GM12878 (cell line): Measurements from ENCODE around the gene IGFBP3. TPM values are rescaled to one million over a fixed set of nuclear protein-coding genes. Genes with fewer than 3 reads are reported as not detected.

Experiments
- ATAC-seq: fragments of 200-7000 bp; cut with Tn5 transposase; 3 replicates; pipeline ENCODE4 v1.9.1; 2020; ENCODE audit warnings: mild to moderate bottlenecking, moderate library complexity
- BruUV-seq: library from RNA; stranded (reverse); fragments of 400-500 nt; replicated peaks from 2 replicates; lab custom pipeline; 2021; lab: Mats Ljungman, UMichigan
- CTCF ChIA-PET: fragments of 300-600 bp; sonication (Branson Sonifier 250); formaldehyde crosslinking; extraction: SDS; loops from one replicate; lab custom pipeline; 2021; ENCODE audit warnings: inconsistent platforms; lab: Yijun Ruan, JAX
- POLR2A ChIA-PET: fragments of 350-600 bp; formaldehyde crosslinking; extraction: SDS; loops from one replicate; lab custom pipeline; 2021; ENCODE audit warnings: inconsistent platforms; lab: Charles Lee
- RAD21 ChIA-PET: fragments of 300-600 bp; sonication (Branson Sonifier 250); formaldehyde crosslinking; loops from one replicate; lab custom pipeline; 2023; ENCODE audit warnings: antibody characterized with exemption; ENCODE audit not compliant: unreplicated experiment; lab: Charles Lee
- SMC1A ChIA-PET: fragments of 300-600 bp; sonication (Branson Sonifier 250); formaldehyde crosslinking; loops from one replicate; lab custom pipeline; 2023; ENCODE audit not compliant: unreplicated experiment, uncharacterized antibody; lab: Charles Lee
- DNase-seq: peaks from one replicate; pipeline ENCODE4 v3.0.0-alpha.2; 2011; ENCODE audit warnings: low read depth, low spot score
- FAIRE-seq: peaks from 3 replicates; lab custom pipeline; 2011; peaks lifted over from hg19 to GRCh38; lab: Jason Lieb, UNC
- H2AFZ ChIP-seq: 2 replicates; pipeline ENCODE4 v1.6.0; 2011; ENCODE audit warnings: low read depth, low read length, control low read depth; ENCODE audit not compliant: control insufficient read depth
- H3K27ac ChIP-seq: 2 replicates; pipeline ENCODE4 v1.5.1; 2011; ENCODE audit warnings: control low read depth; ENCODE audit not compliant: control insufficient read depth, insufficient read depth
- H3K27me3 ChIP-seq, 2 experiments: replicated peaks in 1 of 2; 2 replicates each; pipeline versions ENCODE4 v1.6.0 to v1.6.1; 2011; ENCODE audit warnings: low read length in 1 of 2; ENCODE audit not compliant: control insufficient read depth in 2 of 2, insufficient read depth in 2 of 2
- H3K36me3 ChIP-seq, 2 experiments: 2 replicates each; pipeline ENCODE4 v1.5.1; 2011; ENCODE audit warnings: low read length in 1 of 2; ENCODE audit not compliant: control insufficient read depth in 2 of 2, insufficient read depth in 2 of 2
- H3K4me1 ChIP-seq: 2 replicates; pipeline ENCODE4 v1.6.1; 2011; ENCODE audit warnings: mild to moderate bottlenecking, low read length, moderate library complexity, mixed read lengths; ENCODE audit not compliant: control insufficient read depth, insufficient read depth
- H3K4me2 ChIP-seq: 2 replicates; pipeline ENCODE4 v1.6.0; 2011; ENCODE audit warnings: control low read depth; ENCODE audit not compliant: control insufficient read depth, insufficient read depth
- H3K4me3 ChIP-seq: fragments of 200-600 bp; sonication (generic); 2 replicates; pipeline ENCODE4 v1.5.1; 2016
- H3K79me2 ChIP-seq: 2 replicates; pipeline ENCODE4 v1.6.0; 2011; ENCODE audit warnings: low read length; ENCODE audit not compliant: control insufficient read depth, insufficient read depth
- H3K9ac ChIP-seq: 2 replicates; pipeline ENCODE4 v1.8.0; 2011; ENCODE audit warnings: low read length, control low read depth, mixed read lengths; ENCODE audit not compliant: control insufficient read depth, insufficient read depth
- H3K9me3 ChIP-seq: replicated peaks from 3 replicates; pipeline ENCODE4 v1.5.1; 2011; ENCODE audit warnings: mild to moderate bottlenecking, low read length; ENCODE audit not compliant: control insufficient read depth, insufficient read depth
- H4K20me1 ChIP-seq: 2 replicates; pipeline ENCODE4 v1.6.0; 2011; ENCODE audit not compliant: control insufficient read depth, insufficient read depth
- ELK1 ChIP-seq: IDR thresholded peaks from 2 replicates; pipeline ENCODE4 v1.6.1; 2012; ENCODE audit warnings: low read depth, low read length, improper control_type of control experiment
- HDGF ChIP-seq: fragments of 450-650 bp; IDR thresholded peaks from 2 replicates; pipeline ENCODE4 v1.6.1; 2016; ENCODE audit warnings: antibody characterized with exemption
- JUNB ChIP-seq: IDR thresholded peaks from 2 replicates; pipeline ENCODE4 v1.6.1; 2016; ENCODE audit warnings: antibody characterized with exemption, mild to moderate bottlenecking
- PAX5 ChIP-seq: IDR thresholded peaks from 2 replicates; pipeline ENCODE4 v1.6.1; 2011; ENCODE audit warnings: low read depth, low read length, borderline replicate concordance
- POLR2A ChIP-seq: IDR thresholded peaks from 2 replicates; pipeline ENCODE4 v1.6.1; 2011; ENCODE audit warnings: low read depth, mild to moderate bottlenecking, low read length
- SUPT20H ChIP-seq: IDR thresholded peaks from 2 replicates; pipeline ENCODE4 v1.6.1; 2011; ENCODE audit warnings: low read depth, mild to moderate bottlenecking, low read length, moderate library complexity, borderline replicate concordance; ENCODE audit not compliant: control insufficient read depth
- ZNF217 ChIP-seq: fragments of 450-650 bp; IDR thresholded peaks from 2 replicates; pipeline ENCODE4 v1.6.1; 2017; ENCODE audit warnings: antibody characterized with exemption, mild to moderate bottlenecking
- WGBS: methylation state at CpG from one replicate; pipeline ENCODE4 v1.1.6; 2016; ENCODE audit warnings: low lambda C conversion rate; ENCODE audit not compliant: insufficient replicate concordance, insufficient coverage; ENCODE audit errors: missing lambda C conversion rate; 5-methylcytosine and 5-hydroxymethylcytosine counted together
- in situ Hi-C: fragments of 300-500 bp; cut with MboI; formaldehyde crosslinking; loops from 9 replicates; pipeline ENCODE4 v1.14.3; 2018; ENCODE audit warnings: mixed read lengths
- intact Hi-C: fragments of 100-400 bp; cut with micrococcal nuclease; formaldehyde crosslinking; loops from one replicate; pipeline ENCODE4 v1.14.2; 2022; ENCODE audit not compliant: unreplicated experiment
- polyA plus RNA-seq, 11 experiments: library from polyadenylated mRNA; depleted of rRNA in 4 of 11; unstranded in 6 of 11; stranded (reverse) in 5 of 11; fragments of >200 nt; fragmentation: Nextera tagmentation in 4 of 11; fragmentation: Illumina TruSeq in 1 of 11; extraction: Ambion mirVana in 4 of 11; extraction: Trizol in 1 of 11; gene quantifications; 1 replicate in 1 of 11; 2 replicates in 10 of 11; pipeline versions ENCODE4 v1.2.1 to v1.2.3, GENCODE V29; 2011 to 2016; ENCODE audit warnings: inconsistent platforms in 2 of 11, missing spikeins in 2 of 11, low read depth in 1 of 11
- total RNA-seq, 4 experiments: library from RNA; depleted of rRNA in 3 of 4; stranded (reverse); fragments of >200 nt in 3 of 4; fragmentation: Illumina TruSeq in 1 of 4; extraction: Trizol in 1 of 4; gene quantifications; 2 replicates each; pipeline versions ENCODE4 v1.2.1 to v1.2.3, GENCODE V29; 2013 to 2021

The IGFBP3 gene
- total and polyA plus RNA-seq, 10 of the 15 experiments (the other 5 are each of a cell fraction or from before 2014, with no cell fraction given) = 6.0 to 28.0 (median 15.6) TPM

GRCh38 chr7:45930967-45931366 lies 9.9 kb upstream of the IGFBP3 start:
- H3K27ac ChIP-seq = no peak overlapping the region
- FAIRE-seq (no peak), ATAC-seq (no peak), DNase-seq (no peak)
- no peaks in the 10 kb centered on the region for H3K4me1 ChIP-seq
- no peaks in the 10 kb centered on the region for H4K20me1 ChIP-seq
- no peak overlapping the region for H3K9ac ChIP-seq
- H2AFZ ChIP-seq = no peak overlapping the region
- H3K9me3 ChIP-seq = no peaks in the 10 kb centered on the region
- no peak overlapping the region for H3K4me3 ChIP-seq
- RAD21 ChIA-PET = interaction anchor here (0.6 kb wide), 1 partner anchor 44 kb away, joined by 3 read pairs; no protein-coding TSS in a partner anchor
- no peaks in the 10 kb centered on the region for H3K36me3 ChIP-seq
- POLR2A ChIA-PET = no interaction called here
- BruUV-seq = no TSS peak
- H3K4me2 ChIP-seq = no peak overlapping the region
- SMC1A ChIA-PET = no interaction called here
- intact Hi-C loops = no loop called here
- CTCF ChIA-PET = interaction anchor here (1.0 kb wide), 1 partner anchor 8 kb away, joined by 3 read pairs; no protein-coding TSS in a partner anchor
- H3K79me2 ChIP-seq = no peaks in the 10 kb centered on the region
- TF ChIP-seq JUNB = no peak
- no peak for TF ChIP-seq SUPT20H
- TF ChIP-seq ELK1 = no peak
- TF ChIP-seq, all 136 proteins: peak for 0
- H3K27me3 ChIP-seq = no peaks in the 10 kb centered on the region
- in situ Hi-C loops = no loop called here

GRCh38 chr7:45927721-45928120 lies 6.6 kb upstream of the IGFBP3 start:
- ChIA-PET SMC1A (no interaction called here), CTCF (no interaction called here), POLR2A (no interaction called here), RAD21 (no interaction called here)
- Histone ChIP-seq H3K27ac (no peak overlapping the region), H3K4me2 (no peak overlapping the region), H3K4me1 (no peaks in the 10 kb centered on the region), H3K4me3 (no peak overlapping the region), H3K9me3 (no peaks in the 10 kb centered on the region), H3K36me3 (no peaks in the 10 kb centered on the region), H3K27me3 (no peaks in the 10 kb centered on the region; a peak in 1 of 4 replicates), H2AFZ (no peak overlapping the region; the same call in 1 of the 2 replicates), H4K20me1 (peaks cover 2% of the 10 kb centered on the region; the same call in 1 of the 2 replicates), H3K9ac (no peak overlapping the region), H3K79me2 (no peaks in the 10 kb centered on the region)
- 80% methylated on average over 3 of the region's 3 CpGs for WGBS
- no peak for FAIRE-seq
- BruUV-seq = no TSS peak
- no peak for ATAC-seq
- in situ Hi-C loops (no loop called here), intact Hi-C loops (loop anchor here (10.0 kb wide), 1 partner anchor 737 kb away; no protein-coding TSS in a partner anchor)
- TF ChIP-seq HDGF (no peak), PAX5 (no peak), ZNF217 (no peak), POLR2A (no peak)
- no peak for DNase-seq
